ENCODE results near the gene ITGA2. TPM values are rescaled to one million over a fixed set of nuclear protein-coding genes. Genes with fewer than 3 reads are reported as not detected.
"Not testable (repeated sequence)": the region's sequence is repeated elsewhere in the genome, so short reads cannot be mapped to it uniquely, and the experiment has no call there.

ITGA2 gene
- polyA plus RNA-seq, 2 donors = 3.7 to 6.4 TPM

GRCh38 chr5:52956915-52957747, 32.0 kb upstream of the ITGA2 start:
- 66 to 79% methylated on average over 6 of the region's 6 CpGs for WGBS, 2 donors
- Histone ChIP-seq H3K4me1 (ENCODE audit: control insufficient read depth in 2 of 2, insufficient read depth in 2 of 2, low read length in 1 of 2) (peaks cover 0 to 2% of the 10 kb centered on the region in 2 donors), H3K4me3 (ENCODE audit: low read depth in 1 of 2, low read length in 2 of 2) (no peak overlapping the region), H3K36me3 (ENCODE audit: control insufficient read depth in 2 of 2, insufficient read depth in 2 of 2, low read length in 1 of 2) (no peaks in the 10 kb centered on the region), H3K27me3 (ENCODE audit: control insufficient read depth in 1 of 2, insufficient read depth in 2 of 2, low read length in 2 of 2) (no peaks in the 10 kb centered on the region), H3K9me3 (ENCODE audit: control insufficient read depth in 2 of 2, insufficient read depth in 1 of 2, low read depth in 1 of 2, low read length in 1 of 2) (no peaks in the 10 kb centered on the region), H3K27ac (ENCODE audit: low read depth in 2 of 2, low read length in 1 of 2) (no peak overlapping the region)

GRCh38 chr5:52961274-52961681, 27.9 kb upstream of the ITGA2 start:
- H3K36me3 ChIP-seq (ENCODE audit: control insufficient read depth in 2 of 2, insufficient read depth in 2 of 2, low read length in 1 of 2) = no peaks in the 10 kb centered on the region
- no peaks in the 10 kb centered on the region for H3K27me3 ChIP-seq (ENCODE audit: control insufficient read depth in 1 of 2, insufficient read depth in 2 of 2, low read length in 2 of 2)
- no peak overlapping the region for H3K4me3 ChIP-seq (ENCODE audit: low read depth in 1 of 2, low read length in 2 of 2)
- peaks cover 0 to 2% of the 10 kb centered on the region in 2 donors for H3K4me1 ChIP-seq (ENCODE audit: control insufficient read depth in 2 of 2, insufficient read depth in 2 of 2, low read length in 1 of 2)
- no peaks in the 10 kb centered on the region for H3K9me3 ChIP-seq (ENCODE audit: control insufficient read depth in 2 of 2, insufficient read depth in 1 of 2, low read depth in 1 of 2, low read length in 1 of 2)
- no peak overlapping the region for H3K27ac ChIP-seq (ENCODE audit: low read depth in 2 of 2, low read length in 1 of 2)
- WGBS, 2 donors = 36 to 50% methylated on average over 2 of the region's 2 CpGs

- no peak overlapping the region for H3K4me3 ChIP-seq (ENCODE audit: low read depth in 1 of 2, low read length in 2 of 2)
- WGBS, 2 donors = 95 to 98% methylated on average over 1 of the region's 1 CpG
- no peaks in the 10 kb centered on the region for H3K4me1 ChIP-seq (ENCODE audit: control insufficient read depth in 2 of 2, insufficient read depth in 2 of 2, low read length in 1 of 2)
- H3K27me3 ChIP-seq (ENCODE audit: control insufficient read depth in 1 of 2, insufficient read depth in 2 of 2, low read length in 2 of 2) = no peaks in the 10 kb centered on the region
- H3K27ac ChIP-seq (ENCODE audit: low read depth in 2 of 2, low read length in 1 of 2) = no peak overlapping the region
- H3K9me3 ChIP-seq (ENCODE audit: control insufficient read depth in 2 of 2, insufficient read depth in 1 of 2, low read depth in 1 of 2, low read length in 1 of 2) = no peaks in the 10 kb centered on the region
- no peaks in the 10 kb centered on the region for H3K36me3 ChIP-seq (ENCODE audit: control insufficient read depth in 2 of 2, insufficient read depth in 2 of 2, low read length in 1 of 2)
Observed at GRCh38 chr5:52963636-52964035, 25.5 kb upstream of the ITGA2 start.

DNA sequence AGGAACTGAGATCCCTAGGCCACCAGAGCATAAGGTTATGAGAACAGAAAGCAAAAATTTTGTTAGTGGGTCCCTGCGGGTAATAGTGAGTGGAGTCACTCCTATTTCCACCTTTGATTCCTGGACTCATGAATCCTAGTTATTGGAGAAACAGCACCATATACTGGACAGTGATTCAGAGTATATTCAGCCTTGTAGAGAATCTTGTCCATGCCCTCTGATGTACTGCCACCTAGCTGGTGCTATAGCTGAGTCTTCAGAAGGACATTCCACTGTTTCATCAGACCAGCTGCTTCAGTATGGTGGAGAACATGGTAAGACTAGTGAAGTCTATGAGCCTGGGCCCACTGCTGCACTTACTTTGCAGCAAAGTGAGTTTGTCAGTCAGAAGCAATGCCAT, 25.0 kb upstream of the ITGA2 start:
- Histone ChIP-seq H3K36me3 (ENCODE audit: control insufficient read depth in 2 of 2, insufficient read depth in 2 of 2, low read length in 1 of 2) (no peaks in the 10 kb centered on the region), H3K9me3 (ENCODE audit: control insufficient read depth in 2 of 2, insufficient read depth in 1 of 2, low read depth in 1 of 2, low read length in 1 of 2) (no peaks in the 10 kb centered on the region), H3K4me1 (ENCODE audit: control insufficient read depth in 2 of 2, insufficient read depth in 2 of 2, low read length in 1 of 2) (no peaks in the 10 kb centered on the region), H3K4me3 (ENCODE audit: low read depth in 1 of 2, low read length in 2 of 2) (no peak overlapping the region), H3K27ac (ENCODE audit: low read depth in 2 of 2, low read length in 1 of 2) (no peak overlapping the region), H3K27me3 (ENCODE audit: control insufficient read depth in 1 of 2, insufficient read depth in 2 of 2, low read length in 2 of 2) (no peaks in the 10 kb centered on the region)
- WGBS, 2 donors = 92 to 100% methylated on average over 1 of the region's 1 CpG

DNA sequence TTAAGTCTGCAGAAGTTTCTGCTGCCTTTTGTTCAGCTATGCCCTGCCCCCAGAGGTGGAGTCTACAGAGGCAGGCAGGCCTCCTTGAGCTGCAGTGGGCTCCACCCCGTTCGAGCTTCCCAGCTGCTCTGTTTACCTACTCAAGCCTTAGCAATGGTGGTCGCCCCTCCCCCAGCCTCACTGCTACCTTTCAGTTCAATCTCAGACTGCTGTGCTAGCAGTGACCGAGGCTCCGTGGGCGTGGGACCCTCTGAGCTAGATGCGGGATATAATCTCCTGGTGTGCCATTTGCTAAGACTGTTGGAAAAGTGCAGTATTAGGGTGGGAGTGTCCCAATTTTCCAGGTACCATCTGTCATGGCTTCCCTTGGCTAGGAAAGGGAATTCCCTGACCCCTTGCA, 13.0 kb upstream of the ITGA2 start:
- H3K27ac ChIP-seq (ENCODE audit: low read depth in 2 of 2, low read length in 1 of 2); H3K9me3 ChIP-seq (ENCODE audit: control insufficient read depth in 2 of 2, insufficient read depth in 1 of 2, low read depth in 1 of 2, low read length in 1 of 2); H3K4me1 ChIP-seq (ENCODE audit: control insufficient read depth in 2 of 2, insufficient read depth in 2 of 2, low read length in 1 of 2); H3K4me3 ChIP-seq (ENCODE audit: low read depth in 1 of 2, low read length in 2 of 2); H3K27me3 ChIP-seq (ENCODE audit: control insufficient read depth in 1 of 2, insufficient read depth in 2 of 2, low read length in 2 of 2); H3K36me3 ChIP-seq (ENCODE audit: control insufficient read depth in 2 of 2, insufficient read depth in 2 of 2, low read length in 1 of 2): not testable (repeated sequence)
- WGBS, 2 donors = 88% methylated on average over 7 of the region's 7 CpGs

DNA sequence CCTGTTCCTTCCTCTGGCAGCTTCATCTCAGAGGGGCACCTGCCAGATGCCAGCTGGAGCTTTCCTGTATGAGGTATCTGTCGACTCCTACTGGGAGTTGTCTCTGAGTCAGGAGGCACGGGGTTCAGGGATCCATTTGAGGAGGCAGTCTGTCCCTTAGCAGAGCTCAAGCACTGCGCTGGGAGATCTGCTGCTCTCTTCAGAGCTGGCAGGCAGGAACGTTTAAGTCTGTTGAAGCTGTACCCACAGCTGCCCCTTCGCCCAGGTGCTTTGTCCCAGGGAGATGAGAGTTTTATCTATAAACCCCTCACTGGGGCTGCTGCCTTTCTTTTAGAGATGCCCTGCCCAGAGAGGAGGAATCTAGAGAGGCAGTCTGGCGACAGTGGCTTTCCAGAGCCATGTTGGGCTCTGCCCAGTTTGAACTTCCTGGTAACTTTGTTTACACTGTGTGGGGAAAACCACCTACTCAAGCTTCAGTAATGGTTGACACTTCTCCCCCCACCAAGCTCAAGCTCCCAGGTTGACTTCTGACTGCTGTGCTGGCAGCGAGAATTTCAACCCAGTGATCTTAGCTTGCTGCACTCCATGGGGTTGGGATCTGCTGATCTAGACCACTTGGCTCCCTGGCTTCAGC, 11.8 kb upstream of the ITGA2 start:
- Histone ChIP-seq H3K27me3 (ENCODE audit: control insufficient read depth in 1 of 2, insufficient read depth in 2 of 2, low read length in 2 of 2) (no peaks in the 10 kb centered on the region), H3K4me1 (ENCODE audit: control insufficient read depth in 2 of 2, insufficient read depth in 2 of 2, low read length in 1 of 2) (no peaks in the 10 kb centered on the region), H3K27ac (ENCODE audit: low read depth in 2 of 2, low read length in 1 of 2) (no peak overlapping the region), H3K36me3 (ENCODE audit: control insufficient read depth in 2 of 2, insufficient read depth in 2 of 2, low read length in 1 of 2) (no peaks in the 10 kb centered on the region), H3K9me3 (ENCODE audit: control insufficient read depth in 2 of 2, insufficient read depth in 1 of 2, low read depth in 1 of 2, low read length in 1 of 2) (peaks cover 0 to 2% of the 10 kb centered on the region in 2 donors), H3K4me3 (ENCODE audit: low read depth in 1 of 2, low read length in 2 of 2) (no peak overlapping the region)
- WGBS, 2 donors = 89 to 90% methylated on average over 7 of the region's 7 CpGs

GRCh38 chr5:52981507-52981906, 7.6 kb upstream of the ITGA2 start:
- no peaks in the 10 kb centered on the region for H3K9me3 ChIP-seq (ENCODE audit: control insufficient read depth in 2 of 2, insufficient read depth in 1 of 2, low read depth in 1 of 2, low read length in 1 of 2)
- H3K4me3 ChIP-seq (ENCODE audit: low read depth in 1 of 2, low read length in 2 of 2) = no peak overlapping the region
- no peaks in the 10 kb centered on the region for H3K4me1 ChIP-seq (ENCODE audit: control insufficient read depth in 2 of 2, insufficient read depth in 2 of 2, low read length in 1 of 2)
- no peaks in the 10 kb centered on the region for H3K36me3 ChIP-seq (ENCODE audit: control insufficient read depth in 2 of 2, insufficient read depth in 2 of 2, low read length in 1 of 2)
- no peaks in the 10 kb centered on the region for H3K27me3 ChIP-seq (ENCODE audit: control insufficient read depth in 1 of 2, insufficient read depth in 2 of 2, low read length in 2 of 2)
- WGBS, 2 donors = 77 to 93% methylated on average over 4 of the region's 4 CpGs
- H3K27ac ChIP-seq (ENCODE audit: low read depth in 2 of 2, low read length in 1 of 2) = no peak overlapping the region

- Histone ChIP-seq H3K4me3 (ENCODE audit: low read depth in 1 of 2, low read length in 2 of 2) (no peak overlapping the region), H3K9me3 (ENCODE audit: control insufficient read depth in 2 of 2, insufficient read depth in 1 of 2, low read depth in 1 of 2, low read length in 1 of 2) (no peaks in the 10 kb centered on the region), H3K4me1 (ENCODE audit: control insufficient read depth in 2 of 2, insufficient read depth in 2 of 2, low read length in 1 of 2) (no peaks in the 10 kb centered on the region), H3K36me3 (ENCODE audit: control insufficient read depth in 2 of 2, insufficient read depth in 2 of 2, low read length in 1 of 2) (no peaks in the 10 kb centered on the region), H3K27ac (ENCODE audit: low read depth in 2 of 2, low read length in 1 of 2) (no peak overlapping the region), H3K27me3 (ENCODE audit: control insufficient read depth in 1 of 2, insufficient read depth in 2 of 2, low read length in 2 of 2) (no peaks in the 10 kb centered on the region)
- WGBS, 2 donors = 47 to 49% methylated on average over 3 of the region's 3 CpGs
Observed at GRCh38 chr5:52983731-52984636, 5.2 kb upstream of the ITGA2 start.

GRCh38 chr5:52985306-52985705, 3.8 kb upstream of the ITGA2 start:
- no peaks in the 10 kb centered on the region for H3K9me3 ChIP-seq (ENCODE audit: control insufficient read depth in 2 of 2, insufficient read depth in 1 of 2, low read depth in 1 of 2, low read length in 1 of 2)
- no peaks in the 10 kb centered on the region for H3K36me3 ChIP-seq (ENCODE audit: control insufficient read depth in 2 of 2, insufficient read depth in 2 of 2, low read length in 1 of 2)
- no peaks in the 10 kb centered on the region for H3K4me1 ChIP-seq (ENCODE audit: control insufficient read depth in 2 of 2, insufficient read depth in 2 of 2, low read length in 1 of 2)
- 51 to 69% methylated on average over 3 of the region's 3 CpGs for WGBS, 2 donors
- no peaks in the 10 kb centered on the region for H3K27me3 ChIP-seq (ENCODE audit: control insufficient read depth in 1 of 2, insufficient read depth in 2 of 2, low read length in 2 of 2)
- no peak overlapping the region for H3K4me3 ChIP-seq (ENCODE audit: low read depth in 1 of 2, low read length in 2 of 2)
- peak overlapping the region in 1 of 2 donors; percentile 6 for H3K27ac ChIP-seq (ENCODE audit: low read depth in 2 of 2, low read length in 1 of 2)
